Activated CD4-positive, CD25-positive, alpha-beta regulatory T cell treated with anti-CD3 and anti-CD28 coated beads, Interleukin-2, amount 50 U/mL, for 16 hours (primary cell): ENCODE measurements around the gene SCLT1.

Experiments used
- DNase-seq: peaks from one replicate; pipeline ENCODE4 v3.0.0-alpha.2; 2020; ENCODE audit warnings: low read depth, low spot score

SCLT1 gene

GRCh38 chr4:128841402-128841801 is 251.9 kb downstream of the SCLT1 start:
- no peak for DNase-seq

GRCh38 chr4:128840711-128841318 is 252.5 kb downstream of the SCLT1 start:
- no peak for DNase-seq

GRCh38 chr4:128837679-128838078 is 255.7 kb downstream of the SCLT1 start:
- DNase-seq, result no peak

- DNase-seq, result no peak
Observed at GRCh38 chr4:128837198-128837597, 256.1 kb downstream of the SCLT1 start.

GRCh38 chr4:128835498-128836222 is 257.7 kb downstream of the SCLT1 start:
- DNase-seq, result no peak
